Activated CD8-positive, alpha-beta memory T cell treated with anti-CD3 and anti-CD28 coated beads, Interleukin-2, amount 50 U/mL, for 1 hour (primary cell): ENCODE results near the gene CDK5RAP3.
A peak's percentile ranks its signal among the peaks of the same experiment; 100 is the strongest.
"Not testable (repeated sequence)": the region's sequence is repeated elsewhere in the genome, so short reads cannot be mapped to it uniquely, and the experiment has no call there.

Source experiments
- DNase-seq: peaks from one replicate; pipeline ENCODE4 v3.0.0-alpha.2; 2020; ENCODE audit errors: extremely low read depth

CDK5RAP3 gene, protein sequence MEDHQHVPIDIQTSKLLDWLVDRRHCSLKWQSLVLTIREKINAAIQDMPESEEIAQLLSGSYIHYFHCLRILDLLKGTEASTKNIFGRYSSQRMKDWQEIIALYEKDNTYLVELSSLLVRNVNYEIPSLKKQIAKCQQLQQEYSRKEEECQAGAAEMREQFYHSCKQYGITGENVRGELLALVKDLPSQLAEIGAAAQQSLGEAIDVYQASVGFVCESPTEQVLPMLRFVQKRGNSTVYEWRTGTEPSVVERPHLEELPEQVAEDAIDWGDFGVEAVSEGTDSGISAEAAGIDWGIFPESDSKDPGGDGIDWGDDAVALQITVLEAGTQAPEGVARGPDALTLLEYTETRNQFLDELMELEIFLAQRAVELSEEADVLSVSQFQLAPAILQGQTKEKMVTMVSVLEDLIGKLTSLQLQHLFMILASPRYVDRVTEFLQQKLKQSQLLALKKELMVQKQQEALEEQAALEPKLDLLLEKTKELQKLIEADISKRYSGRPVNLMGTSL

DNA sequence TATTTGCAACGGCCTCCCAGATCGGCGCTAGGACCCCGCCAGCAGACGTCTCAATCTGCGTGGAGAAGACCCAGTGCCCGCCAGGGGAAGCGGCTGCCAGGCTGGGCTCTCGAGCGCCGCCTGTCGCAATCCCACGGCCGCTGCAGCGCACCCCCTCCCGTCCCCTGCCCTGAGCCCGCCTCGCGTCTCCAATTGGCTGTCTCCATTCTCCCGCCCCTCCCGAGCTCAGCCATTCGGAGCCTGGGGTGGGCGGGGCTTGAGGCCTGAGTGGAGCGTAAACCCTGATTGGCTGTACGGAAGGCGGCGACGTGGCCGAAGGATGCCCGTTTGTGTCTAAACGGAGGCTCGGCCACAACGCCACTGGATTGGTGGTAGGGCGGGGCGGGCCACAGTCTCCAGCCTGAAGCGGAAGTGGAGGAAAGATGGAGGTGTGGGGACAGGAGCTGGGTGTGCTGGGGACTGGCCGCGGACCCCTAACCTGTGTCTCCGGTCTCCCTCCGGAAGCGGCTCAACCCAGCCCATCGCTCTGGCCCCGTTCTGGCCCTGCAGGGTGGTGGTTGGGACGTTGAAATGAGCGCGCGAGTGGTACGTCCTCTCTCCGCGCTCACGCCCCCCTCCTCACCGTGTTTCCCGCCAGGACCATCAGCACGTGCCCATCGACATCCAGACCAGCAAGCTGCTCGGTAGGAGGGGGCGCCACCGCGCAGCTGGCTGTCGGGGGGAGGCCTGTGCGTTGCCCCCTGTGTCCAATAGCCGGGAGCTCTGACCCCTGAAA is at the start of gene CDK5RAP3:
TSS of gene CDK5RAP3 (plus strand) at position 389 of the 775 bp plus-strand sequence. CDS start at position 423, 34 bp downstream.
- peak; percentile 95 for DNase-seq

DNA sequence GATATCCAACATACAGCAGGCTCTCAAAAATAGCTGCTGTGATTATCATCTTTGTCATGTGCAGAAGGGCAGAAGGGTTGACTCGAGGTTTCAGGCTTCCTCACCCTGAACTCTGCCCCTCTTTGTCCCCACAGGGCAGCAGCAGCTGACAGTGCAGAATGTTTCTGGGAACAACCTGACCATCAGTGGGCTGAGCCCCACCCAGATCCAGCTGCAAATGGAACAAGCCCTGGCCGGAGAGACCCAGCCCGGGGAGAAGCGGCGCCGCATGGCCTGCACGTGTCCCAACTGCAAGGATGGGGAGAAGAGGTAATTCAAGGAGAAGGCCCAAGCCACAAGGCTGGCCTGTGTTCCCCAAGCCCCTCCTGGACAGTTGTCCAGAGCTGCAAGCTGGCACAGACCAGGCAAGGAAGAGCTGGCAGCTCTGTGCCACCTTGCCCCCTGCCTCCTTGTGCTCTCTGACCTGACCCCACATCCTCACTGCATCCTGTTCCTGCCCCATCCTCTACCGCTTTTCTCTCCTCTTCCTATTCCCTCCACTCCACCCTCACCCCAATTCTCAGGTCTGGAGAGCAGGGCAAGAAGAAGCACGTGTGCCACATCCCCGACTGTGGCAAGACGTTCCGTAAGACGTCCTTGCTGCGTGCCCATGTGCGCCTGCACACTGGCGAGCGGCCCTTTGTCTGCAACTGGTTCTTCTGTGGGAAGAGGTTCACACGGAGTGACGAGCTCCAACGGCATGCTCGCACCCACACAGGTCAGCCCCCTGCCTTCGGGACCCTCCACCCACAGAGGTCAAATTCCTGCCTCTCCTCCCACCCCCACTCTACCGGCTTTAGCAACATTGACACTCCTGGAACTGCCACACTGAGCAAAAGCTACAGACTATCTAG is 45.9 kb upstream of the CDK5RAP3 start:
- no peak for DNase-seq

DNA sequence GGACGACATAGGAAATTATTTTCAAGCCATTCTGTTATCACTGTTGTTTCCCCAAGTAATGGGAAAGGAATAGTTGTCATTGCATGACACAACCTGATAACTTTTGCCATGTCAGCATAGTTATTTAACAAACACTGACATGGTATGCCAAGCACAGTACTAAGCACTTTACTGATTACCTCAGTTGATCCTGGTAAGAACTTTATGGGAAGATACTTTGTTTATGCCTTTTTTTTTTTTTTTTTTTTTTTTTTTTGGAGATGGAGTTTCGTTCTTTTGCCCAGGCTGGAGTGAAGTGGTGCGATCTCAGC is 45.3 kb upstream of the CDK5RAP3 start:
- DNase-seq: no peak

DNA sequence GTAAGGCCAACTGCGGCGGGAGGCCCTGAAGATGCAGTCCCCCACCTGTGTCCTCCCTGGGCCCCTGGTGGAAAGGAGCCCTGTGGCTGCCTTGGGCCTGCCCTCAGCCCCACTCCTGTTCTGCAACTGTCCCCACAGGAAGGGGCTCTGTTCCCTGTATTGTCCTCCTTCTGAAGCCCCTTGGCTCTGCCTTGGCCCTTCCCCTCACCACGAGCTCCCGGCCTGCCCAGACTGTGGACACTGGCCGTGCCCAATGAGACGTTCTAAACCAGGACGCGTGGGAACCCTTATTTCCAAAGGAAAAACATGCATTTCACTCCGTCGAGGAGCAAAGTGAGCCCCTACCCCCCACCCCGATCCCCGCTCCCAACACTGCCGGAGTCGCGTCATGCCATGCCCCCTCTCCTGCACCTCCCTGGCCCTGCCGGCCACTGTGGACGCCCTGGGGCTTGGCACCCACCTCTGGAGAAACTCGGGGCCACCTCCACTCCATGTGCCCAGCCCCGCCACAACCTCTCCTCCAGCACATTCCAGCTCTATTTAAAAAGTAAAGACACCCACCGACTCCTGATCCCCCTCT is 43.0 kb upstream of the CDK5RAP3 start:
- no peak for DNase-seq

DNA sequence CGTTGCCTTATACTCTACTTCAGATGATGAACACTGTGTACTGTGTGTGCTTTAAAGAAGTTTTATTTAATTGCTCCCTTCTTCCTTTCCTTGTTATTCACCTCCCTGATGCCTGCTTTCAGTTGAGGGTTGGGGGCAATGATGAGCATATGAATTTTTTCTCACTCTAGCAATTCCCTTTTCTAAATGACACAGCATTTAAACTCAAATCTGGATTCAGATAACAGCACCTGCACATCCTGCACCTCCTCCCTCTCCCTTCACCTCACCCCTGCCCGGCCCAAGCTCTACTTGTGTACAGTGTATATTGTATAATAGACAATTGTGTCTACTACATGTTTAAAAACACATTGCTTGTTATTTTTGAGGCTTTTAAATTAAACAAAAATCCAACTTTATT is 42.5 kb upstream of the CDK5RAP3 start:
- DNase-seq: no peak

DNA sequence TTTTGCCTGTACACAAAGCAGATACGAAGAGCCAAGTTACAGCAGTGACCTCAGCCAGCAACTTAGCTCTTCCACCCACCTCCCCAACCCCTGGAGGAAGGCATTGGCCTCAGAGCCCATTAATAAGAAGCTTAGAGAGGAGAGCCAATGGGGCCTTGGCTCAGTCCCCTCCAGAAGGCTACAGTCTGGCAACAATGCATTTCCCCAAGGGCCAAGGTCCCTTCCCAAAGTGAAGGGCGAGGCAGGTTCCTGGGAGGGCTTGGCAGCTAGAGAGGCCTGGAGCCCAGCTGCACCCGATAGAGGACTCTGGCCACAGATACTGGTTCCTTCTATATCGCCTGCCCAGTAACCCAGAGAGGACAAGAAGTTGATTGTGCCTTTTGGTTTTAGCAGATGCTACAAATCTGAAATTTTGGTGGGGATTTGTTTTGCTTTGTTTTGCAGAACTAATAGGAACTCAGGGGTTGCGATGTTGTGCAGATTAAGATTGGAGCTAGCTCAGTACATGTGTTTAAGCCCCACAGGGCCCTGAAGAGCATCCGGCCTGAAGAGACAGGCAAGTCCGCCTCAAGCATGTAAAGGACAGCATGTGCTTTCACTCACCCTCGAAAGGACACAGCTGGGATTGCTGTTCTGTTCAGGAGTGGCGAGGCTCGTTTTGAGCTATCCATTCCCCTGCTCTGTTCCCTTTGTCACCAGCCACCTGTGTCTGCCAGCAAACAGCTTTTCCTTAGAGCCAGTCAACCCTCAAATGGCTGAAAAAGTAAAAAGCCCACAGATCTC is 41.5 kb upstream of the CDK5RAP3 start:
- DNase-seq: no peak

DNA sequence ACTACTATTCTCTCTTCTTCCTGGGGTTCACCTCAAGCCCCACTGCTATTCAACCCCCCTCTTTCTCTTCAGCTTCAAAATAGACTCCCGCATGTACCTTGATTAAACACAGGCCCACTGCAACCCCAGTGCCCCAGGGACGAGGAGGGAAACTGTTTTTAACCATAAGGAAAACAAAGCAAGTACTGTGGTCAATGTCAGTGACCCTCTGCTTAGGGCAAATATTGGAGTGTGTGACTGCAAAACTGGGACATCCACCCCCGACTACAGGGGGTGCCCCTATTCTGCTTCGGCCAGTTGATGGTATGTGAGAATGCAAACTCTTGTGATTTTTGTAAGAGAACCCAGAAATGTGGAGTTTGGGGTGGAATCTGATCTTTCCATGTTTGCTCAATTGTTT is 39.1 kb upstream of the CDK5RAP3 start:
- no peak for DNase-seq

DNA sequence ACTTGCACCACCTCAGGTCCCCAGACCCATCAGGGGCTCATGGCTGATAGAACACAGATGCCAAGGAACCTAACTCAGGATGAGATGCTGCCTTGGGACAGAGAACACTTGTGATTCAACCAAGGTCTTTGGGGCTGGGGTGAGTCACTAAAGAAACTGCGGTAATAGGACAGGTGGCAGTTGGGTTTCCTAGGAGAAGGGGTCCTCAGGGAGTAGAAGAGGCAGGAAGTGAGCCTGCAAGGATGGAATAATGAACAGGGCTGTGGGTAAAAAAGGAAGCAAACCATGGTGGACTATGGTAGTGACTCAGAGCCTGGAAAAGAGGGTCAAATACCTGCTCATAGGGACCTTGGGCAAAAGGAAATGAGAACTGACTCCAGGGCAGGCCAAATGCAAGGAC is 36.1 kb upstream of the CDK5RAP3 start:
- DNase-seq: no peak

DNA sequence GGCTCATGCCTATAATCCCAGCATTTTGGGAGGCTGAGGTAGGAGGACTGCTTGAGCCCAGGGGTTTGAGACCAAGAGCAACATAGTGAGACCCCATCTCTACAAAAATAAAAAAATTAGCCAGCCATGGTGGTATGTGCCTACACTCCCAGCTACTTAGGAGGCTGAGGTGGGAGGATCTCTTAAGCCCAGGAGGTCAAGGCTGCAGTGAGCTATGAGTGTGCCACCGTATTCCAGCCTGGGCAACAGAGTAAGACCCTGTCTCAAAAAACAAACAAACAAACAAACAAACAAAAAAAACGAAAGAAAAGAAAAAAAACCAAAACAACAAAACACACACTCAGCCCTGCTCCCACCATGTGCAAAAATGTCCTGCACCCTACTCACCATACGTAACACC is 35.4 kb upstream of the CDK5RAP3 start:
- not testable (repeated sequence) for DNase-seq

DNA sequence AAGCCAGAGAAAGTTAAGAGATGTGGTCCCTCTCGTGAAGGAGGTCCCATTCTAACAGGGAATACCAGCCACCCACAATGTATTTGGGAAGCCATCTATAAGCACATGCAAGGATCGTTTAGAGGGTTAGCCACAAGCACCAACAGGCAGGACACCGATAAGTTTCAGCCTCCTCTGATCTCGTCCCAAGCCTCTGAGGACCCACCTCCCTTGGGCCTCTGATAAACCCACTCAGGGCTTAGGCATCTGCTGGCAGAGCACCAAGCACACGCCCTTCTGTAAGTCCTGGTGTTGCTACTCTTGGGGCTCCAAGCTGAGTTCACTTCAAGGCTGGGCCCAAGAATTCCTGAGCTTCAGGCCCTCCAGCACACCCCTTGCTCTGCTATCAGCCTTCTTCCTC is 35.0 kb upstream of the CDK5RAP3 start:
- DNase-seq: no peak

DNA sequence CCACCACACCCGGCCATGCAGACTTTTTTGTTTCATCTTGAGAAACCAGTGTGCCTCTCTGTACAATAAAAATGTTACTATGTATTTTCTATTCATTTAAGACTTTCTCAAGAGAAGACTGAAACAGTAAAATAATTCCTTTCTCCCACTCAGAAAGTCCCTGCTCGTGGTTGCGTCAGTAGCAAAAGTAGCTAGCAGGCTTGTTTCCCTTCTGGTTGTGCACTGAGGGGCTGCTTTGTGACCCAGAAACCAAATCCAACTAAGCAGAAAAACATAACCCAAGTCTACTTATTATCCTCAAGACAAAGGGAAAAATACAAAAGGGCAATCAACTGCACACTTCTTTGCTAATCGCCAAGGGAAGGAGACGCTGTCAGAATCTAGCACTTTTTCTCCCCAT is 33.0 kb upstream of the CDK5RAP3 start:
- no peak for DNase-seq

DNA sequence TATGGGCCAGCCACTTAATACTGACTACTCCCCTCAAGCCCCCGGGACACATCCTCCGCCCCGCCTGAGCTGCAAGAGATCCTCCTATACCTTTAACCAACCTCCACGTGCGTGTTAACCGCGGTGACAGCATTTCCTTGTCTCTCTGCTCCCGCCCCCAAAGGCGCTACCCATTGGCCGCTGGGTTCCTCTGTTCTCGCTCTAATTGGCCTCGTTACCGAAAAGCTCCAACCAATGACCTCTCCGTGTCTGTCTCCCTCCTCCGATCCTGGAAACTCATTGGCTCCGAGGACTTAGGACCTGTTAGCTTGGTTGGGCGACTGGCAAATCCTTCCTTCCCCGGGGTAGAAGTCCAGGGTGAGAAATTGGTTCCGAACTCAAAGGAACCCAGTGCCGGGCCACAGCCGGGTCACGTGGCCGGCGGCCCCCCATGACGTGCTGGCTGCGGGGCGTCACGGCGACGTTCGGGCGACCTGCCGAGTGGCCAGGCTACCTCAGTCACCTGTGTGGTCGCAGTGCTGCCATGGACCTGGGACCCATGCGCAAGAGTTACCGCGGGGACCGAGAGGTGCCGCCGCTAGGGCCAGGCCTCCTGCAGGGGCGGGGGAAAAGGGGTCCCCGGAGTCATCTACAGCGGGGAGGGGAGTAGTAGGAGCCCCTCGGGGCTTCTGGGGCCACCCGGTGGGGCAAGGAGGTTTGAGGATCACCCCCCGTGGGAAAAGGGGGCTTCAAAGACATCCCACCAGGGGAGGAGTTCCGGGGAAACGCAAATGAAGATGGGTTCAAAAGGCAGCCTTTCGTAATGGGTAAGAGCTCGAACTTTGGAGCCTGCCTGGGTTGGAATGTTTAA is 29.4 kb upstream of the CDK5RAP3 start, which contains the start of gene PNPO:
TSS of gene PNPO (plus strand) at position 326 of the 850 bp plus-strand sequence. CDS start at position 431, 105 bp downstream.
- DNase-seq: peak; percentile 86

DNA sequence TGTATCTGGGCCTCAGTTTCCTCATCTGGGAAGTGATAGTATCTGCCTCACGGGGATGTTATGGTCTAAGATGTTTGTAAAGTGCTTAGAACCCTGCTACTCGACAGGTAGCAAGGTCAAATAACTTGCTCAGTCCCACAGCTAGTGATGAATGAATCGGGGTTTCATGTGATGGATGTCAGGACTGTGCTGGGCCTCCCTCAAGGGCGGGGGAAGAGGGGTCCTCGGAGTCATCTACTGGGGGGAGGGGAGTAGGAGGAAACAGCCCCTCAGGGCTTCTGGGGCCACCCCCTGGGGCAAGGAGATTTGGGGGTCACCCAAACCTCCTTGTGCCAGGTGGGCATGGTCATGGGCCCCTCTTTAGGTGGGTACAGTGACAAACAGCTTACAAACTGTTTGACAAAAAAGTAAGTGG is 28.8 kb upstream of the CDK5RAP3 start:
- no peak for DNase-seq

DNA sequence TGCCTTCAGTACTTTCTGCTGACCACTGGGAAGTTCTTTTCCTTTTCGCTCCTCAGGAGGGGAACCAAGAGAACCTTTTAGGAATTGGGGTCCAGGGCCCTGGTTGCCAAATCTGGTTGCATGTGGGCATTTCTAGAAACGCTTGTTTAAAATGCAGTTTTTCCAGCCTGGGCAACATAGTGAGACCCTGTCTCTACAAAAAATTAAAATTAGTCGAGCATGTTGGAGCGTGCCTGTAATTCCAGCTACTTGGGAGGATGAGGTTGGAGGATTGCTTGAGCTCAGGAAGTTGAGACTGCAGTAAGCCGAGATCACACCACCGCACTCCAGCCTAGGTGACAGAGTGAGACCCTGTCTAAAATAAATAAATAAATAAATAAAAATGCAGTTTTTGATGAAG is 28.3 kb upstream of the CDK5RAP3 start:
- no peak for DNase-seq

DNA sequence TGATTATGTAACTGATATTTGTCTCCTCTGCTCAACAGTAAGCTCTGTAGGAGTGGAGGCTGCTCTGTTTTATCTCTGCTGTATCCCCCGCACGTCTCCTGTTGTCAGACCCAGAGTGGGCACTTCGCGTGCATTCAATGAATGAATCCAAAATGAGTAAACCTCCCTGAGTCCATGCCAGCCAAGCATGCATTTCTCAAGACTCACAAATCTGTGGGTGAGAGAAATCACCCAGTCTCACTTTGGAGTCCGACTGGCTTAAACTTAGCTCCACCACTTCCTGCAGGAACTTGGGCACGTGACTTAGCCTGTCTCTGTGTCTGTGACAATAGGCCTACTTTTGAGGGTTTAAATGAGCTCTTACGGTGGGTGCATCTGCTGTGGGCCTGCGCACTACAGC is 25.8 kb upstream of the CDK5RAP3 start:
- no peak for DNase-seq

DNA sequence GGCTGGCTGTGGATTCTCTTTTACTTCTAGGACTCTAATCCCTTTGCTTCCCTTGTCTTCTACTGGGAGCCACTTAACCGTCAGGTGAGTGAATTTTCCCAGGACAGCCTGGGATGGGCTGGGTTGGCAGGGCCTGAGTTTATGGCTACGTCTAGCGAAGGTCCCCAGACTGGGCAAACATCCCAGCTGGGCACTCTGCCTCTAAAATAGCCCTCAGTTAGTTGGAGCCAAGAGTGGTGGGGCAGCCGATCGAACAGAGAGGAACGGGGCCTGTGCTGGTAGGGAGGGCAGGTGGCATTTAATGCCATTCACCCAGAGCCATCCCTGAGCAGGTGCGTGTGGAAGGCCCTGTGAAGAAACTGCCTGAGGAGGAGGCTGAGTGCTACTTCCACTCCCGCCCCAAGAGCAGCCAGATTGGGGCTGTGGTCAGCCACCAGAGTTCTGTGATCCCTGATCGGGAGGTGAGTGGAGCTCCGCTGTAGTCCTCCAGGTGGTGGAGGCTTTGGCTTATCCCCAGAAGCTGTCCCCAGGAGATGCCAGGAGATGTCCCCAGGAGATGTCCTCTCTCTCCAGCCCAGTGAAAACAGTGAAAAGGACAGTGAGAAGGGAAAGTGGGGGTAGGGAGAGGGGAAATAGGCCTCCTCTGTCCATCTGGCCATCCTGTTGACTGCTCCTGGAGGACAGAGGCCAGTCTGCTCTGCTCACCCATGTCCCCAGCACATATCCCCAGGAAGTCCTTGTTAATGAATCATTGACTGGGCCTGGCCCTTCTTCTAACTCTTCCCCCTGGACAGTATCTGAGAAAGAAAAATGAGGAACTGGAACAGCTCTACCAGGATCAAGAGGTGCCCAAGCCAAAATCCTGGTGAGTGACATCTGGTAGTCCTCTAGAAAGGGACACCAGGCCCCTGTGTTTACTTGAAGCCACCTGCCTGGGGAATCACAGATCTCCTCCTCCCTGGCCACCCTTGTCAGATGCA is 25.1 kb upstream of the CDK5RAP3 start:
- DNase-seq: no peak

DNA sequence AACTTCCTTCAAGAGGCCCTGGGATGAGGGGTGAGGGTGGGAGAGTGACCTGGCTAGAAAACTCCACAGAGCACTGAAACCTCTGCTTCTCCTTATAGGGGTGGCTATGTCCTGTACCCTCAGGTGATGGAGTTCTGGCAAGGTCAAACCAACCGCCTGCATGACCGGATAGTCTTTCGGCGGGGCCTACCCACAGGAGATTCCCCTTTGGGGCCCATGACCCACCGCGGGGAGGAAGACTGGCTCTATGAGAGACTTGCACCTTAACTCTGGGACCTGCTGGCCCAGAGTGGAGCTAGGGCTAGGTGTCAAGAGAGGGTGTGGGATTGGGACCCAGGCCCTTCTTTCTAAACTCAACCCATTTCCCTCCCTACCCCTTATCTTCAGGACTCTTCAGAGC is 24.4 kb upstream of the CDK5RAP3 start:
- DNase-seq: no peak

DNA sequence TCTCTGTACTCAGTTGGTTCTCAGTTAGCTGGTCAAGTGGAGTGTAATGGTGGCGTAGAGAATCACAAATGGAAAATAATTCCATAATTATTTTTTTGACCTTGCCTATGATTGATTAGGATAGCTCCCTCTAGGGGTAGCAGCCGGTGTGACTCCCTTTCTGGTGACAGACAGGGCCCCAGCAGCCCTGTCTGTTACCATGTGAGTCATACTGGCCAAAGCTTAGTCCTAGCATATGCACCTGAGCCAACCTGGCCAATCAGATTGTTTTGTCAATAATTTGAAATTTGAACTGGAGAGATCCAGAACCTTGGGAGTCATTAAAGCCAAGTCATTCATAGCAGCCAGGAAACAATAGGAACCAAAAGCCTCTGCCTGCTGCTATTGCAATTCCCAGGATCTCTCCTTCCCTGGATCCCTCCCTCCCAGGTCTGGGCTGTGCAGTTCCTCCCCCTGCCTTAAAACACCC is 23.9 kb upstream of the CDK5RAP3 start:
- peak; percentile 32 for DNase-seq
